ENCODE results near the gene PALM3.

DNA sequence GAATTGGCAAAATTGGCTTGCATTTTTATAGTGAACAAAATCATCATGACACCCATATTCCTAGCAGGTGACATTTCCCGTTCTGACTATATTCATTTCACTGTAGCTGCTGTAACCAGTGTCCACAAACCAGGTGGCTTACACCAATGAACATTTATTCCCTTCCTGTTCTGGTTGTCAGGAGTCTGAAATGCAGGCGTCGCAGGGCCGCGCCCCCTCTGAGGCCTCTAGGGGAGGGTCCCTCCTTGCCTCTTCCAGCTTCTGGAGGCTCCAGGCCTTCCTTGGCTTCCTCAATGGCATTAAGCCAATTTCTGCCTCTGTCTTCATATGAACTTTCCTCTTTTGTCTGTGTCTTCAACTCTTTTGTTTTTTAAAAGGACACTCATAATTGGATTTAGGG is 40.4 kb downstream of the PALM3 start:
- TF ChIP-seq POLR2AphosphoS5 (IDR thresholded peaks at IDR 0.05; ENCODE audit: borderline replicate concordance, low read depth, low read length) (no peak), EZH2 (IDR thresholded peaks at IDR 0.05) (no peak)
